ENCODE data around the gene MARK3. TPM values are rescaled to one million over a fixed set of nuclear protein-coding genes. Genes with fewer than 3 reads are reported as not detected.

The MARK3 gene
- total RNA-seq, 1 donor from 2014 or later: 59.5 TPM

DNA sequence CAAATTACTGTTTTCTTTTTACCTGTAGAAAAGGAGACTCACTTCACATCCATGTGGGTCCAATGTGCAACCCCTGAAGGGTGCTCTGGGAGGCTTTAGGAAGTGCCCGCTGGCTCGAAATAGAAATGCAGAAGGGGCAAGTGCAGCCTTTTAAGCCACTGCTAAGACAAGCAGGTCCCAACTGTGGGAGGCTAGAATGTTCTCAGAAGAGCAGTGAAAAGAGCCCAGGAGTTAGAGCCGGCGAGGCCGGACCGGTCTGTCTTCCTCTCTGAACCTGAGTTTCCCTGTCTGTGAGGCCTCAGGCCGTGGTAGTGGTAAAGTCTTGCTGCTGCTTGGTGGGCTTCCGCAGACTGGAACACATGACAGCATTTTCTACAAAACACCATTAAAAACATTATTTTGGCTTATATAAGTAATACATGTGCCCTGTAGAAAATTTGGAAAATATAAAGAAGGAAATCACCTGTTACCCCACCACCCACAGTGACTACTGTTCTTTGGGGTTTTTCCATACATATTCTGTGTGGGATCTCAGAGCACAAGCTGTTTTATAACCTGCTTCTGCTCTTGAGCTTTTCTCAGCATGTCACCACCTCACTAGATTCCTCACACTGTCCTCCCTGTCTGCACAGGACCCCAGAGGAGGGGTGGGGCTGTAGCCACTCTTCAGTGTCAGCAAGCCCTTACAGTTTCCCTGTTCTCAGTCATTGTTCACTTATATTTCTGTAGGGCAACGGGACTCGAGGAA lies 131.4 kb downstream of the MARK3 start:
- no peak overlapping the region for H3K4me3 ChIP-seq (ENCODE audit: low read length in 3 of 3)
- H3K4me1 ChIP-seq (ENCODE audit: control insufficient read depth in 3 of 3, insufficient read depth in 3 of 3, low read length in 3 of 3): peaks cover 33 to 55% (median 47%) of the 10 kb centered on the region in 3 donors
- no peaks in the 10 kb centered on the region for H3K9me3 ChIP-seq (ENCODE audit: control insufficient read depth in 3 of 3, low read length in 3 of 3)
- no peaks in the 10 kb centered on the region for H3K27me3 ChIP-seq (ENCODE audit: control insufficient read depth in 3 of 3, insufficient read depth in 3 of 3, low read length in 3 of 3)
- H3K36me3 ChIP-seq (ENCODE audit: control insufficient read depth in 3 of 3, insufficient read depth in 3 of 3, low read length in 3 of 3): no peaks in the 10 kb centered on the region
- no peak overlapping the region for H3K9ac ChIP-seq (ENCODE audit: low read depth in 1 of 3, low read length in 3 of 3)
- H3K27ac ChIP-seq (ENCODE audit: low read depth, low read length): no peak overlapping the region

DNA sequence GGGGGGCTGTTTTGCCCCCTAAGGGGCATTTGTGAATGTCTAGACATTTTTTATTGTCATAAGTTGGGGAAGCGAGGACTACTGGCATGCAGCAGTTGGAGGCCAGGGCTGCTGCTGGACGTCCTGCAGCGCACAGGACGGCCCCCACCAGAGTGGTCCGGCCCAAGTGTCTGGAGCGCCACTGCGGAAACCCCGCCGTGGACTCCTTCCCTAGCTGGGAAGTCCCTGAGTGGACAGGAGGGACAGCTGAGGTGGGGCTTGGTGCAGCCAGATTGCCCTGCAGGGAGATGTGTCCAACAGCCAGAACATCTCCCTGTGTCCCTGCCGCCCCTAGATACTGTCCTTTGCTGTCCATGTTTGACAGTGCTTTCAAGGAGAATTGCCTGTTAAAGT lies 132.0 kb downstream of the MARK3 start:
- Histone ChIP-seq H3K9me3 (ENCODE audit: control insufficient read depth in 3 of 3, low read length in 3 of 3) (no peaks in the 10 kb centered on the region), H3K4me3 (ENCODE audit: low read length in 3 of 3) (no peak overlapping the region), H3K36me3 (ENCODE audit: control insufficient read depth in 3 of 3, insufficient read depth in 3 of 3, low read length in 3 of 3) (no peaks in the 10 kb centered on the region), H3K27me3 (ENCODE audit: control insufficient read depth in 3 of 3, insufficient read depth in 3 of 3, low read length in 3 of 3) (peaks cover 1 to 3% (median 3%) of the 10 kb centered on the region in 3 donors), H3K4me1 (ENCODE audit: control insufficient read depth in 3 of 3, insufficient read depth in 3 of 3, low read length in 3 of 3) (peaks cover 33 to 57% (median 49%) of the 10 kb centered on the region in 3 donors), H3K27ac (ENCODE audit: low read depth, low read length) (no peak overlapping the region), H3K9ac (ENCODE audit: low read depth in 1 of 3, low read length in 3 of 3) (peak overlapping the region in 2 of 3 donors; percentile 10 to 57)

DNA sequence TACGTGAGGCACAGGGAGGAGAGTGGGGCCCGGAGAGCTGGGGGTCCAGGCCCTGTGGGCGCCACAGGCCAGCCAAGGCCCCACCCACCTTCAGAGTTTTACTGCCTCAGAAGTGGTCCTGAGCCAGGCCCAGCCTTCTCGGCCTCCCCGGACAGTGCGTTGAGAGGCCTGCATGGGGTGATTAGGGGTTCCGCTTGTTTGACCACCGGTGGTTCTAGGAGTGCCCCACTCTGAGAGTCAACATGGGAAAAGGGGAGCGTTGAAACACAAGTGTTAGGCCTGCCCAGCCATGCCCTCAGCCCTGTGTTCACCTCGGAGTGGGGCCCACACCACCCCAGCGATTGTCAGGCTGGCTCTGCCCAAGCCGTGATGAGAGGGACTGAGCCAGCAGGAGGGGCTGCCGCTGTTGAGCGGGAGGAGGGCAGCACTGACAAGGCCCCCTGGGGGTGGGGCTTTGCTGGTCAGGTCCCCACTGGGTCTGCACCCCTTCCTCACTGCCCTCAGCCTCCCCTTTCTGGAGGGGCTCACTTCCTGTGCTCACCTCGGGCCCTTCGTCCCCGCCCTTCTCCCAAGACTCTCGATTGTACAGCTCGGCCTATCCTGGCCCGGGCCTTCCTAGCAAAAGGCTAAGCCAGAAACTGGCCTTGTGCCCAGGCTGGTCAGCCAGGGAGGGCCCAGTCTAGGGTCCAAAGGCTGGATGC lies 132.7 kb downstream of the MARK3 start:
- Histone ChIP-seq H3K36me3 (ENCODE audit: control insufficient read depth in 3 of 3, insufficient read depth in 3 of 3, low read length in 3 of 3) (no peaks in the 10 kb centered on the region), H3K9ac (ENCODE audit: low read depth in 1 of 3, low read length in 3 of 3) (peak overlapping the region in 1 of 3 donors; percentile 57), H3K4me3 (ENCODE audit: low read length in 3 of 3) (no peak overlapping the region), H3K4me1 (ENCODE audit: control insufficient read depth in 3 of 3, insufficient read depth in 3 of 3, low read length in 3 of 3) (peaks cover 26 to 53% (median 45%) of the 10 kb centered on the region in 3 donors), H3K9me3 (ENCODE audit: control insufficient read depth in 3 of 3, low read length in 3 of 3) (no peaks in the 10 kb centered on the region), H3K27me3 (ENCODE audit: control insufficient read depth in 3 of 3, insufficient read depth in 3 of 3, low read length in 3 of 3) (peaks cover 2 to 4% (median 4%) of the 10 kb centered on the region in 3 donors), H3K27ac (ENCODE audit: low read depth, low read length) (peak overlapping the region; percentile 19)

DNA sequence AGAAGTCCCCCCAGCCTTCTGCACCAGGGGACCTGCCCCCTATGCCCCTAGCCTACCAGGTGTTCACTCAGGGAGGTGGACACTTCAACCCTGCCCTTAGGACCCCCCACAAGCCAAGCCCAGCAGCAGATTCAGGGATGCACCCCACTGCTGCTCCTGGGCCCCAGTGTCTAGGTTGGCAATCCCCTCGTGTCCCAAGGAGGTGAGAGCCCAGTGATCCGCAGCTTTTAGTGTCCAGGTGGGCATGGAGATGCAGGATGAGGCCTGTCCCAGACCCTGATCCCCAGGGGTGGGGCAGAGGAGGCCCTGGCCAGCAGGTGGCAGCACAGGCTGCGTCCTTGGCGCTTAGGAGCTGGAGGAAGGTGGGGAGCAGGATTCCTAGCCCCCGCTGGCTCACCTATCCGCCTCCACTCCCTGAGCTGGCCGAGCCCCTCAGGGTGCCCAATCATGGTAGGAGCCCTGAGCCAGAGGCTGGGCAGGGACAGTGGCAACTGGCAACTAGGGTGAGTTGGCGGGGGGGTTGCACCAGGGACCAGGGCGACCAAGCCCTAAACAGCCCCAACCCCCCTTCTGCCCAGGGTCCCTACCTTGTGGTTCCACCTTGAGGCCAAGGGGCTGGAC lies 133.3 kb downstream of the MARK3 start:
- Histone ChIP-seq H3K27me3 (ENCODE audit: control insufficient read depth in 3 of 3, insufficient read depth in 3 of 3, low read length in 3 of 3) (peaks cover 2 to 4% (median 4%) of the 10 kb centered on the region in 3 donors), H3K4me1 (ENCODE audit: control insufficient read depth in 3 of 3, insufficient read depth in 3 of 3, low read length in 3 of 3) (peaks cover 20 to 51% (median 42%) of the 10 kb centered on the region in 3 donors), H3K9me3 (ENCODE audit: control insufficient read depth in 3 of 3, low read length in 3 of 3) (no peaks in the 10 kb centered on the region), H3K9ac (ENCODE audit: low read depth in 1 of 3, low read length in 3 of 3) (peak overlapping the region; percentile 32 to 57 (median 40)), H3K4me3 (ENCODE audit: low read length in 3 of 3) (no peak overlapping the region), H3K36me3 (ENCODE audit: control insufficient read depth in 3 of 3, insufficient read depth in 3 of 3, low read length in 3 of 3) (no peaks in the 10 kb centered on the region), H3K27ac (ENCODE audit: low read depth, low read length) (no peak overlapping the region)

DNA sequence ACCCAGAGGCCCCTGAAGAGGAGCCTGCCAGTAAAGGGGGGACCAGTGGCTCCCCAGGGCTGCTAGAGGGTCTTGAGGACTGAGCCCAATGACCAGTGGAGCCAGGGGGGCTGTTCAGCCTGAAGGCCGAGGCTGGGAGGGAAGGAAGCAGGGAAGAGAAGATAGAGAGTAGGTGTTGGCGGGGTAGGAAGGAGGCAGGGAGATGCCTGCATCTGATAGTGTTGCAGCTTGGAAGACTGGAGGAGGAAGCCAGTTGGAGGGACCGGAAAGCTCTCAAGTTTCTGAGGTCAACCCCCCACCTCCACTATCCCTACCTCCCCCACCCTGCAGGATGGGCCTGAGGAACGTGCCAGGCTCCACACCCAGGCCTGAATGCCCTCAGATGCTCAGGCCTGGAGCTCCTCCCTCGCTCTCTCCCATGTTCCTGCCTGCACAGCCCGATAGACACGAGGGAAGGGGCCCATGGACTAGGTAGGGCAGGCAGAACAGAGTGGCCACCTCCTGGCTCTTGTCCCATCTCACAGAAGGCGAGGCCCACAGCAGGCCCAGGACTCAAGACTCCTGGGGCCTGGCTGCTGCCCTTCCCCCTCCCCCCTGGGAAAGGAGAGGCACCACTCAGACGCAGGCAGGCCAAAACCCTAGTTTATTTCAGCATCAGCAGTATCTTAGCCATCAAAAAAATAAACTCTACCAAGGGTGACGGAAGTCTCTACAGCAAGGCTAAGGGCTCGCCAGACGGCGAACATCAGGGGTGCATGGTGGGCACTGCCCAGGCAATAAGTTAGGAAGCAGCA lies 134.0 kb downstream of the MARK3 start:
- H3K4me3 ChIP-seq (ENCODE audit: low read length in 3 of 3): no peak overlapping the region
- H3K9me3 ChIP-seq (ENCODE audit: control insufficient read depth in 3 of 3, low read length in 3 of 3): no peaks in the 10 kb centered on the region
- H3K4me1 ChIP-seq (ENCODE audit: control insufficient read depth in 3 of 3, insufficient read depth in 3 of 3, low read length in 3 of 3): peaks cover 19 to 45% (median 38%) of the 10 kb centered on the region in 3 donors
- no peaks in the 10 kb centered on the region for H3K36me3 ChIP-seq (ENCODE audit: control insufficient read depth in 3 of 3, insufficient read depth in 3 of 3, low read length in 3 of 3)
- H3K27me3 ChIP-seq (ENCODE audit: control insufficient read depth in 3 of 3, insufficient read depth in 3 of 3, low read length in 3 of 3): peaks cover 2 to 8% (median 4%) of the 10 kb centered on the region in 3 donors
- H3K27ac ChIP-seq (ENCODE audit: low read depth, low read length): no peak overlapping the region
- H3K9ac ChIP-seq (ENCODE audit: low read depth in 1 of 3, low read length in 3 of 3): peak overlapping the region in 1 of 3 donors; percentile 57

DNA sequence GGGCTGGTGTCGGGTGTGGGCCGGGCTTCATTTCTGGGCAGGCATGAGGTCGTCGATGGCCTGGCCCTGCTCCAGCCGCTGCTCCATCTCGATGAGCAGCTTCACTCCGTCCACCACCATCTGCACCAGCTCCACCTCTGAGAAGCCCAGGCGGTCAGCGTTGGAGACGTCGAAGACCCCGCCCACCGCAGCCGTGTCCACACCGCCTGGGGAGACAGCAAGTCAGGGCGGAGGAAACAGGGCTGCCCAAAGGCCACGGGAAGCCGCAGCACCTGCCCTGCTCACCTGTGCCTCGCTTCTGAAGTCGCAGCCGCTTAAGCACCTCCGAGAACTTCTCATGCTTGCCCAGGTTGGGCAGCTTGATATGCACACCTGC lies 134.6 kb downstream of the MARK3 start:
- no peak overlapping the region for H3K4me3 ChIP-seq (ENCODE audit: low read length in 3 of 3)
- peaks cover 2 to 8% (median 4%) of the 10 kb centered on the region in 3 donors for H3K27me3 ChIP-seq (ENCODE audit: control insufficient read depth in 3 of 3, insufficient read depth in 3 of 3, low read length in 3 of 3)
- H3K27ac ChIP-seq (ENCODE audit: low read depth, low read length): no peak overlapping the region
- no peak overlapping the region for H3K9ac ChIP-seq (ENCODE audit: low read depth in 1 of 3, low read length in 3 of 3)
- H3K4me1 ChIP-seq (ENCODE audit: control insufficient read depth in 3 of 3, insufficient read depth in 3 of 3, low read length in 3 of 3): peaks cover 19 to 45% (median 41%) of the 10 kb centered on the region in 3 donors
- no peaks in the 10 kb centered on the region for H3K36me3 ChIP-seq (ENCODE audit: control insufficient read depth in 3 of 3, insufficient read depth in 3 of 3, low read length in 3 of 3)
- H3K9me3 ChIP-seq (ENCODE audit: control insufficient read depth in 3 of 3, low read length in 3 of 3): no peaks in the 10 kb centered on the region

DNA sequence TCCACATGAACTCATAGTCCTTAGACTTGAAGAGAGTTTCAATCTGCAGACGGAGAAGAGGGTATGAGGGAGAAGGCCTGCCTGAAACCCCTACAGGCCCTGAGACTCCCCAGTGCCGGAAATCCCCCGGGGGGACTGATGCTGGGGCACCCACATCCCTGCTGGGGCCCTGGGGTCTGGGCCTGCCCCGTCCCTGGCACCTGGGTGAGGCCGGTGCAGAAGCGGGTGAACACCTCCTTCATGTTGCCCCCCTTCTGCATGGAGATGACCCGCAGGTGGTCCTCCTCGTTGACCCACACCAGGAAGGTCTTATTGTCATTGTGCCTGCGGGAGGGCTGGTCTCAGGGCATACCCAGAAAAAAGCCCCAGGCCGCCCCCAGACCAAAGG lies 135.0 kb downstream of the MARK3 start:
- Histone ChIP-seq H3K4me1 (ENCODE audit: control insufficient read depth in 3 of 3, insufficient read depth in 3 of 3, low read length in 3 of 3) (peaks cover 19 to 45% (median 41%) of the 10 kb centered on the region in 3 donors), H3K27me3 (ENCODE audit: control insufficient read depth in 3 of 3, insufficient read depth in 3 of 3, low read length in 3 of 3) (peaks cover 2 to 8% (median 4%) of the 10 kb centered on the region in 3 donors), H3K9me3 (ENCODE audit: control insufficient read depth in 3 of 3, low read length in 3 of 3) (no peaks in the 10 kb centered on the region), H3K36me3 (ENCODE audit: control insufficient read depth in 3 of 3, insufficient read depth in 3 of 3, low read length in 3 of 3) (no peaks in the 10 kb centered on the region), H3K4me3 (ENCODE audit: low read length in 3 of 3) (no peak overlapping the region), H3K9ac (ENCODE audit: low read depth in 1 of 3, low read length in 3 of 3) (no peak overlapping the region), H3K27ac (ENCODE audit: low read depth, low read length) (peak overlapping the region; percentile 47)

DNA sequence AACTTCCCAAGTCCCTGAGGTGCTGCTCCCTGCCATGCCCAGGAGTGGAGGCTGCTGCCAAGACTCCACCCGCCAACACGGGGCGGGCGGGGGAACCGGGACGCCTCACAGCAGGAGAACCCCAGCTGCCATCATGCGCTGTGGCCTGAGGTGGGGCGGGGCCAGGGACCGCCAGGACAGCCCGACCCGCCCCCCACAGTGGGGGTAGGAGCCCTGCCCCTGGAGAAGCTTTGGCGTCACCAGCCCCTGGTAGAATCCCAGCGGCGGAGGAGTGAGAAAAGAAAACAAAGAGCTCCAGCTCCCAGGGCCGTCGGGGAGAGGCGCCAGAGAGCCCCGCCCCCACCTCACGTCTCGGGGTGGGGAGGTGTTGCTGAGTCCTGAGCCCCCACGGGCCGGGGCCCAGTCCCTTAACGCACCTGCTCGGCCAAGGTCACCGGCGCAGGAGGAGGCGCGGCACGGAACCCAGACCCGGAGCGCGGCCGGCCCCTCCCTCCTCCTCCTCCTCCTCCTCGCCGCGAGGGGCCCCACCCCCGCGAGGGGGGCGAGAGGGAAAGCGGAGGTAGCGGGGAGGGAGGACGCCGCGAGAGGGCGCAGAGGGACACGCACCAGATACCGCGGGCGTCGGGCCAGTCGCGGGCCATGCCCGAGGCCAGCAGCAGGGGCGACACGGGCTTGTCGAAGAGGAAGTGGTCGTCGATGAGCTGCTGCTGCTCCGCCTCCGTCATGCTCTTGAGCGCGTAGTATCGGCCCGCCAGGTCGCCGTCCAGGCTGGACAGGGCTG lies 135.6 kb downstream of the MARK3 start:
- H3K27ac ChIP-seq (ENCODE audit: low read depth, low read length): peak overlapping the region; percentile 47
- H3K9me3 ChIP-seq (ENCODE audit: control insufficient read depth in 3 of 3, low read length in 3 of 3): no peaks in the 10 kb centered on the region
- peaks cover 19 to 45% (median 41%) of the 10 kb centered on the region in 3 donors for H3K4me1 ChIP-seq (ENCODE audit: control insufficient read depth in 3 of 3, insufficient read depth in 3 of 3, low read length in 3 of 3)
- H3K4me3 ChIP-seq (ENCODE audit: low read length in 3 of 3): peak overlapping the region in 2 of 3 donors; percentile 65 to 70
- peaks cover 2 to 8% (median 4%) of the 10 kb centered on the region in 3 donors for H3K27me3 ChIP-seq (ENCODE audit: control insufficient read depth in 3 of 3, insufficient read depth in 3 of 3, low read length in 3 of 3)
- H3K9ac ChIP-seq (ENCODE audit: low read depth in 1 of 3, low read length in 3 of 3): peak overlapping the region in 2 of 3 donors; percentile 23 to 54
- no peaks in the 10 kb centered on the region for H3K36me3 ChIP-seq (ENCODE audit: control insufficient read depth in 3 of 3, insufficient read depth in 3 of 3, low read length in 3 of 3)

DNA sequence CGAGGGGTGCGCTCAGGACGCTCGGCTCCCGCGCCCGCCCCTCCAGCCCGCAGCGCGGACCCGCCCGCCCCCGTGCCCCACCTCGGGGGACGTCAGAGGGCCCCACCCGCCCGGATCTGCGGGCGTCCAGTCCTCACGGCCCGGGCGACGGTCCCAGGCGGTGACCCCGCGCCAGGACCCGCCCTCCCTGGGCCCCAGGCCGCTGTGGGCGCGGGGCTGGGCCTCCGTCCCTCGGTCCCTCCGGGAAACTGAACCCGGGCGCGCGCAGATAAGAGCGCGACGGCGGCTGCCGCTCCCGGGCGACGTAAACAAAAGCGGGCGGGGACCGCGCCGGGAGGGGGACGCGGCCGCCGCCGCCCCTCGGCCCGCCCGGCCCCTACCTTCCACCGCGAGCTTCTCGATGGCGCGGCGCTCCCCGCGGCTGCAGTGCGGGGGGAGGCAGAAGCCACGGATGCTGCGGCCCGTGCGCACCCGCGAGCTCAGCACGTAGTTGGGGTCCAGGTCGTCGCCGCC lies 136.3 kb downstream of the MARK3 start:
- Histone ChIP-seq H3K27me3 (ENCODE audit: control insufficient read depth in 3 of 3, insufficient read depth in 3 of 3, low read length in 3 of 3) (peaks cover 2 to 8% (median 4%) of the 10 kb centered on the region in 3 donors), H3K36me3 (ENCODE audit: control insufficient read depth in 3 of 3, insufficient read depth in 3 of 3, low read length in 3 of 3) (no peaks in the 10 kb centered on the region), H3K9ac (ENCODE audit: low read depth in 1 of 3, low read length in 3 of 3) (peak overlapping the region in 1 of 3 donors; percentile 50), H3K27ac (ENCODE audit: low read depth, low read length) (peak overlapping the region; percentile 47), H3K4me3 (ENCODE audit: low read length in 3 of 3) (peak overlapping the region in 2 of 3 donors; percentile 65 to 70), H3K9me3 (ENCODE audit: control insufficient read depth in 3 of 3, low read length in 3 of 3) (no peaks in the 10 kb centered on the region), H3K4me1 (ENCODE audit: control insufficient read depth in 3 of 3, insufficient read depth in 3 of 3, low read length in 3 of 3) (peaks cover 19 to 45% (median 41%) of the 10 kb centered on the region in 3 donors)

Data from skeletal muscle tissue (tissue), 4 donors.